ENCODE measurements around the gene MAPRE2. TPM values are rescaled to one million over a fixed set of nuclear protein-coding genes. Genes with fewer than 3 reads are reported as not detected.

MAPRE2 gene
- total and polyA plus RNA-seq, 2 of the 13 experiments (the other 11 are each of a cell fraction or from before 2014, with no cell fraction given): 34.5 to 67.9 TPM

GRCh38 chr18:35084494-35085449 is 43.6 kb downstream of the MAPRE2 start (continued):
- TF ChIP-seq HCFC1 (IDR thresholded peaks at IDR 0.05; ENCODE audit: low read depth, low read length) (no peak), MZF1 (CRISPR knock-in tag; IDR thresholded peaks at IDR 0.05; ENCODE audit: borderline replicate concordance) (no peak), FOXO1 (CRISPR knock-in tag; IDR thresholded peaks at IDR 0.05) (peak; percentile 73; the same call in 1 of the 2 replicates), TBX3 (IDR thresholded peaks at IDR 0.05; ENCODE audit: borderline replicate concordance) (no peak), ZNF501 (CRISPR knock-in tag; IDR thresholded peaks at IDR 0.05) (no peak), ZNF30 (CRISPR knock-in tag; IDR thresholded peaks at IDR 0.05) (no peak), NR3C1 (CRISPR knock-in tag; IDR thresholded peaks at IDR 0.05) (no peak), NFKBIZ (CRISPR knock-in tag; IDR thresholded peaks at IDR 0.05) (no peak), DR1 (CRISPR knock-in tag; IDR thresholded peaks at IDR 0.05) (no peak), ZNF879 (CRISPR knock-in tag; IDR thresholded peaks at IDR 0.05) (no peak), ZNF660 (CRISPR knock-in tag; IDR thresholded peaks at IDR 0.05; ENCODE audit: borderline replicate concordance, low read depth) (no peak), ZNF775 (CRISPR knock-in tag; IDR thresholded peaks at IDR 0.05; ENCODE audit: borderline replicate concordance) (peak; percentile 98), ZNF883 (CRISPR knock-in tag; IDR thresholded peaks at IDR 0.05; ENCODE audit: not compliant biosample characterization) (no peak), ZNF709 (CRISPR knock-in tag; IDR thresholded peaks at IDR 0.05) (no peak), ZFP36L2 (CRISPR knock-in tag; IDR thresholded peaks at IDR 0.05) (no peak), ZNF577 (CRISPR knock-in tag; IDR thresholded peaks at IDR 0.05; ENCODE audit: borderline replicate concordance, low read depth) (no peak), NCOR1 (IDR thresholded peaks at IDR 0.05; ENCODE audit: borderline replicate concordance, low read length) (peak; percentile 83; the same call in 1 of the 2 replicates), STAG1 (CRISPR knock-in tag; IDR thresholded peaks at IDR 0.05) (peak; percentile 7; the same call in 1 of the 2 replicates), ZNF441 (CRISPR knock-in tag; IDR thresholded peaks at IDR 0.05; ENCODE audit: borderline replicate concordance) (no peak), ZNF703 (CRISPR knock-in tag; IDR thresholded peaks at IDR 0.05; ENCODE audit: borderline replicate concordance) (no peak), ZFAT (CRISPR knock-in tag; conservative IDR thresholded peaks at IDR 0.05) (no peak), ELK4 (CRISPR knock-in tag; IDR thresholded peaks at IDR 0.05; ENCODE audit: borderline replicate concordance) (no peak), AGO1 (IDR thresholded peaks at IDR 0.05; ENCODE audit: low read depth, low read length, poor library complexity, severe bottlenecking) (no peak), CREM (IDR thresholded peaks at IDR 0.05) (peak; percentile 71), CREM (CRISPR knock-in tag; IDR thresholded peaks at IDR 0.05) (no peak), MAF1 (CRISPR knock-in tag; IDR thresholded peaks at IDR 0.05; ENCODE audit: borderline replicate concordance) (no peak)
- TF ChIP-seq, protein P1, sequence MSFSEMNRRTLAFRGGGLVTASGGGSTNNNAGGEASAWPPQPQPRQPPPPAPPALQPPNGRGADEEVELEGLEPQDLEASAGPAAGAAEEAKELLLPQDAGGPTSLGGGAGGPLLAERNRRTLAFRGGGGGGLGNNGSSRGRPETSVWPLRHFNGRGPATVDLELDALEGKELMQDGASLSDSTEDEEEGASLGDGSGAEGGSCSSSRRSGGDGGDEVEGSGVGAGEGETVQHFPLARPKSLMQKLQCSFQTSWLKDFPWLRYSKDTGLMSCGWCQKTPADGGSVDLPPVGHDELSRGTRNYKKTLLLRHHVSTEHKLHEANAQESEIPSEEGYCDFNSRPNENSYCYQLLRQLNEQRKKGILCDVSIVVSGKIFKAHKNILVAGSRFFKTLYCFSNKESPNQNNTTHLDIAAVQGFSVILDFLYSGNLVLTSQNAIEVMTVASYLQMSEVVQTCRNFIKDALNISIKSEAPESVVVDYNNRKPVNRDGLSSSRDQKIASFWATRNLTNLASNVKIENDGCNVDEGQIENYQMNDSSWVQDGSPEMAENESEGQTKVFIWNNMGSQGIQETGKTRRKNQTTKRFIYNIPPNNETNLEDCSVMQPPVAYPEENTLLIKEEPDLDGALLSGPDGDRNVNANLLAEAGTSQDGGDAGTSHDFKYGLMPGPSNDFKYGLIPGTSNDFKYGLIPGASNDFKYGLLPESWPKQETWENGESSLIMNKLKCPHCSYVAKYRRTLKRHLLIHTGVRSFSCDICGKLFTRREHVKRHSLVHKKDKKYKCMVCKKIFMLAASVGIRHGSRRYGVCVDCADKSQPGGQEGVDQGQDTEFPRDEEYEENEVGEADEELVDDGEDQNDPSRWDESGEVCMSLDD (CRISPR knock-in tag; IDR thresholded peaks at IDR 0.05; ENCODE audit: borderline replicate concordance): no peak

Data from HepG2 (cell line).